ENCODE measurements around the gene ABR. TPM values are rescaled to one million over a fixed set of nuclear protein-coding genes. Genes with fewer than 3 reads are reported as not detected.
A peak's percentile ranks its signal among the peaks of the same experiment; 100 is the strongest.
"Not testable (repeated sequence)": the region's sequence is repeated elsewhere in the genome, so short reads cannot be mapped to it uniquely, and the experiment has no call there.

Gene ABR
- total RNA-seq, 2 donors from 2014 or later, result 79.1 to 80.5 TPM

- Mint-ChIP-seq H3K27ac (peak overlapping the region in 1 of 2 donors; percentile 56), H3K36me3 (no peaks in the 10 kb centered on the region), H3K9me3 (no peaks in the 10 kb centered on the region), H3K4me1 (ENCODE audit: low read depth in 2 of 2) (peaks cover 0 to 7% of the 10 kb centered on the region in 2 donors), H3K4me3 (no peak overlapping the region), H3K27me3 (no peaks in the 10 kb centered on the region)
- DNase-seq (ENCODE audit: low spot score), result no peak
- ATAC-seq, result no peak
Measured at GRCh38 chr17:1144162-1144561, 35.6 kb downstream of the ABR start.

DNA sequence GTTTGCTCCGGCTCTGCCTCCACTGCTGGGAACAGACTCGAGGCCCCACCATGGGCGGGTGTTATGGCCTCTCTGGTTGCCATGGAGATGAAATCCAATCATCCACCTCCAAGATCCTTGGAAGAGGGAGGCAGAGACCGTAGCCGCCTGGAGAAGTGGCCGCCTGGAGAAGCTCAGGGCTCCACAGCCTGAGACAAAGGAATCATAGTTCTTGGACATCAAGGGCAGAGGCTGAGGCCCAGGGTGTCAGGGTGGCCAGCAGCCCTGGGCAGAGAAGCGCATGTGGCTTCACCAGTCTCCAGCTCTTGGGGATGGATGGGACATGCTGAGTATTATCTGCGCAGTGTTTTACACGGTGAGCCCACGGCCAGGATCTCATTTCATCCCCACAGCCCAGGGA is 36.2 kb downstream of the ABR start:
- no peak for ATAC-seq

GRCh38 chr17:1142561-1142971 is 37.2 kb downstream of the ABR start:
- DNase-seq (ENCODE audit: low spot score), result peak; percentile 58
- H3K36me3 Mint-ChIP-seq, result no peaks in the 10 kb centered on the region
- H3K4me1 Mint-ChIP-seq (ENCODE audit: low read depth in 2 of 2), result peaks cover 0 to 7% of the 10 kb centered on the region in 2 donors
- no peaks in the 10 kb centered on the region for H3K27me3 Mint-ChIP-seq
- ATAC-seq, result no peak
- H3K4me3 Mint-ChIP-seq, result no peak overlapping the region
- H3K9me3 Mint-ChIP-seq, result no peaks in the 10 kb centered on the region
- H3K27ac Mint-ChIP-seq, result no peak overlapping the region

More for the DNA sequence above, 36.2 kb downstream of the ABR start:
- Mint-ChIP-seq H3K4me3 (no peak overlapping the region), H3K9me3 (no peaks in the 10 kb centered on the region), H3K4me1 (ENCODE audit: low read depth in 2 of 2) (peaks cover 0 to 7% of the 10 kb centered on the region in 2 donors), H3K27ac (no peak overlapping the region), H3K36me3 (no peaks in the 10 kb centered on the region), H3K27me3 (no peaks in the 10 kb centered on the region)
- DNase-seq (ENCODE audit: low spot score), result no peak

DNA sequence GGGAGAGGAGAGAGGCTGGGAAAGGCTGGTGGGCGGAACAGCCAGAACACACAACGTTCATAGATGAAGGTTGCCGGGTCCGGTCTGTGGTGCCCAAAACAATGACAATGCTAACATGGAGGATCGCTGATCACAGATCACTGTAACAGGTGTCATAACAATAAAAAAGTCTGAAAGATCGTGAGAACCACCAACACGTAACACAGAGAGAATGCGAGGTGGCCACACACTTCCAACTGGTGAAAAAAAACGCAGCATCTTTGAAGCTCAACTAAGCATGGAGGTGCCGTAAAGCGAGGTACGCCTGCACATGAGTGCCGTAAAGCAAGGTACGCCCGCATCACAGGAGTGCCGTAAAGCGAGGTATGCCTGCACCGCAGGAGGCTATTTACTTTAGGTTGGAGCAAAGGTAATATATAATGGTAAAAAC is 42.3 kb downstream of the ABR start:
- Mint-ChIP-seq H3K27ac (peak overlapping the region in 1 of 2 donors; percentile 34), H3K9me3 (no peaks in the 10 kb centered on the region), H3K4me3 (no peak overlapping the region), H3K4me1 (ENCODE audit: low read depth in 2 of 2) (peaks cover 0 to 5% of the 10 kb centered on the region in 2 donors), H3K27me3 (no peaks in the 10 kb centered on the region), H3K36me3 (no peaks in the 10 kb centered on the region)
- DNase-seq (ENCODE audit: low spot score) (peak; percentile 57), ATAC-seq (peak in 1 of 2 donors; percentile 59)

- Mint-ChIP-seq H3K9me3 (no peaks in the 10 kb centered on the region), H3K27me3 (no peaks in the 10 kb centered on the region), H3K27ac (peak overlapping the region in 1 of 2 donors; percentile 34), H3K4me3 (no peak overlapping the region), H3K4me1 (ENCODE audit: low read depth in 2 of 2) (peaks cover 0 to 9% of the 10 kb centered on the region in 2 donors), H3K36me3 (no peaks in the 10 kb centered on the region)
- DNase-seq (ENCODE audit: low spot score), result no peak
- ATAC-seq, result no peak
Measured at GRCh38 chr17:1136748-1137147, 43.0 kb downstream of the ABR start.

GRCh38 chr17:1134634-1135324 is 45.0 kb downstream of the ABR start:
- peaks cover 0 to 9% of the 10 kb centered on the region in 2 donors for H3K4me1 Mint-ChIP-seq (ENCODE audit: low read depth in 2 of 2)
- H3K27ac Mint-ChIP-seq, result no peak overlapping the region
- H3K9me3 Mint-ChIP-seq, result no peaks in the 10 kb centered on the region
- H3K36me3 Mint-ChIP-seq, result no peaks in the 10 kb centered on the region
- no peak overlapping the region for H3K4me3 Mint-ChIP-seq
- no peaks in the 10 kb centered on the region for H3K27me3 Mint-ChIP-seq
- ATAC-seq (no peak), DNase-seq (ENCODE audit: low spot score) (peak; percentile 46)

- peaks cover 0 to 4% of the 10 kb centered on the region in 2 donors for H3K4me1 Mint-ChIP-seq (ENCODE audit: low read depth in 2 of 2)
- ATAC-seq (no peak), DNase-seq (ENCODE audit: low spot score) (peak; percentile 42)
- no peak overlapping the region for H3K27ac Mint-ChIP-seq
- no peak overlapping the region for H3K4me3 Mint-ChIP-seq
- no peaks in the 10 kb centered on the region for H3K9me3 Mint-ChIP-seq
- no peaks in the 10 kb centered on the region for H3K27me3 Mint-ChIP-seq
- H3K36me3 Mint-ChIP-seq, result no peaks in the 10 kb centered on the region
Measured at GRCh38 chr17:1130191-1130590, 49.6 kb downstream of the ABR start.

DNA sequence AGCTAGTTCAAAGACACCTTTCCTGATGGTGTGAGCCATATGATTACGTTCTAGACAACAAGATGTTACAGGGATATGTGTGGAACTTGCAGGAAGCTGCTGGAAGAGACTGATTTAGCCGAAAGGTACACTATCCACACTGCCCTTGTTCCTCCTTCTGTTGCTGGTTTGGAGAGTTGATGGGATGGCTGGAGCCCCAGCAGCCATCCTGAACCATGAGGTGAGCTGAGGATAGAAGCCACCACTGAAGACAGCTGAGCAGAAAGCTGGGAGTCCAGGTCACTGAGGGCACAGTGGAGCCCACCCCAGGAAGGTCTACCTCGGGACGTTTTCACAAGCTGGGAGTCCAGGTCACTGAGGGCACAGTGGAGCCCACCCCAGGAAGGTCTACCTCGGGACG is 51.3 kb downstream of the ABR start:
- H3K9me3 Mint-ChIP-seq; H3K27ac Mint-ChIP-seq; H3K4me1 Mint-ChIP-seq (ENCODE audit: low read depth in 2 of 2); H3K27me3 Mint-ChIP-seq; H3K36me3 Mint-ChIP-seq; ATAC-seq; H3K4me3 Mint-ChIP-seq: not testable (repeated sequence)
- peak; percentile 2 for DNase-seq (ENCODE audit: low spot score)

DNA sequence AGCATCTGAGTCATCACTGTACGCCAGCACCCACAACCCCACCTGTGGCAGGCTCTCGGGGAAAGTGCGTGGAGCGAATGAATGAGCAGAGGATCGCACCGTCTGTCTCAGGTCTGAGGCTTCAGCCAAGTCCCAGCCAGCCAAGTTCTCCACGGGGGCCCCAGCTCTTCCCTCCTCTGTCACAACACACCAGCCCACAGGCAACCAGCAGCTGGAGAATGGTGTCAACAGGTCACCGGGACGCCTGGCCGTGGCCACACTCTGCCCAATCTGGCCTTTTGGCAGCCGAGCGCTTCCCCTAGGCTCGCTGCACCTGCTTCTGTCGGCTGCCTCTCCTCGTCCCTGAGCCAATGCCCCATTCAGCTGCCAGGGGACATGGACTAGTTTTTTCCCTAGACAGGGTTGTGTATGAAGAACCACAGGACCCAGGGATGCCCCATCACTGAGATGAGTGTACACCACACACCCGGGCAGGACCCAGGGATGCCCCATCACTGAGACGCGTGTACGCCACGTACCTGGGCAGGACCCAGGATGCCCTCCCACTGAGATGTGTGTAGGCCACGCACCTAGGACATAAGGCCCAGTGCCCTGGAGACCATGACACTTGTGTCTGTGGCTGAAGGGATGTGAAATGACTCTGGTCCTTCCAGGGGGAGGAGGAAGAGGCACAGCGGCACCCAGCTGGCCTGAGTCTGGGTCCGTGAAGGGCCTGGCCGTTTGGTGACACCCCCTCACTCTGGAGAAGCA is 52.8 kb downstream of the ABR start:
- Mint-ChIP-seq H3K9me3 (no peaks in the 10 kb centered on the region), H3K4me3 (no peak overlapping the region), H3K36me3 (no peaks in the 10 kb centered on the region), H3K27ac (no peak overlapping the region), H3K4me1 (ENCODE audit: low read depth in 2 of 2) (peaks cover 8 to 14% of the 10 kb centered on the region in 2 donors), H3K27me3 (no peaks in the 10 kb centered on the region)
- ATAC-seq (peak in 1 of 2 donors; percentile 14), DNase-seq (ENCODE audit: low spot score) (peak; percentile 47)

GRCh38 chr17:1126250-1126797 is 53.5 kb downstream of the ABR start:
- H3K36me3 Mint-ChIP-seq, result no peaks in the 10 kb centered on the region
- ATAC-seq, result no peak
- peak; percentile 40 for DNase-seq (ENCODE audit: low spot score)
- H3K4me3 Mint-ChIP-seq, result no peak overlapping the region
- H3K4me1 Mint-ChIP-seq (ENCODE audit: low read depth in 2 of 2), result peaks cover 8 to 13% of the 10 kb centered on the region in 2 donors
- no peaks in the 10 kb centered on the region for H3K27me3 Mint-ChIP-seq
- H3K27ac Mint-ChIP-seq, result no peak overlapping the region
- no peaks in the 10 kb centered on the region for H3K9me3 Mint-ChIP-seq

- ATAC-seq, result no peak
- Mint-ChIP-seq H3K4me3 (no peak overlapping the region), H3K36me3 (no peaks in the 10 kb centered on the region), H3K27ac (no peak overlapping the region), H3K27me3 (no peaks in the 10 kb centered on the region), H3K4me1 (ENCODE audit: low read depth in 2 of 2) (peaks cover 12 to 17% of the 10 kb centered on the region in 2 donors), H3K9me3 (no peaks in the 10 kb centered on the region)
- peak; percentile 22 for DNase-seq (ENCODE audit: low spot score)
Measured at GRCh38 chr17:1125788-1126145, 54.0 kb downstream of the ABR start.

- Mint-ChIP-seq H3K27ac (no peak overlapping the region), H3K4me1 (ENCODE audit: low read depth in 2 of 2) (peaks cover 16 to 23% of the 10 kb centered on the region in 2 donors), H3K27me3 (no peaks in the 10 kb centered on the region), H3K4me3 (no peak overlapping the region), H3K9me3 (no peaks in the 10 kb centered on the region), H3K36me3 (no peaks in the 10 kb centered on the region)
- DNase-seq (ENCODE audit: low spot score) (no peak), ATAC-seq (no peak)
Measured at GRCh38 chr17:1124896-1125787, 54.6 kb downstream of the ABR start.

DNA sequence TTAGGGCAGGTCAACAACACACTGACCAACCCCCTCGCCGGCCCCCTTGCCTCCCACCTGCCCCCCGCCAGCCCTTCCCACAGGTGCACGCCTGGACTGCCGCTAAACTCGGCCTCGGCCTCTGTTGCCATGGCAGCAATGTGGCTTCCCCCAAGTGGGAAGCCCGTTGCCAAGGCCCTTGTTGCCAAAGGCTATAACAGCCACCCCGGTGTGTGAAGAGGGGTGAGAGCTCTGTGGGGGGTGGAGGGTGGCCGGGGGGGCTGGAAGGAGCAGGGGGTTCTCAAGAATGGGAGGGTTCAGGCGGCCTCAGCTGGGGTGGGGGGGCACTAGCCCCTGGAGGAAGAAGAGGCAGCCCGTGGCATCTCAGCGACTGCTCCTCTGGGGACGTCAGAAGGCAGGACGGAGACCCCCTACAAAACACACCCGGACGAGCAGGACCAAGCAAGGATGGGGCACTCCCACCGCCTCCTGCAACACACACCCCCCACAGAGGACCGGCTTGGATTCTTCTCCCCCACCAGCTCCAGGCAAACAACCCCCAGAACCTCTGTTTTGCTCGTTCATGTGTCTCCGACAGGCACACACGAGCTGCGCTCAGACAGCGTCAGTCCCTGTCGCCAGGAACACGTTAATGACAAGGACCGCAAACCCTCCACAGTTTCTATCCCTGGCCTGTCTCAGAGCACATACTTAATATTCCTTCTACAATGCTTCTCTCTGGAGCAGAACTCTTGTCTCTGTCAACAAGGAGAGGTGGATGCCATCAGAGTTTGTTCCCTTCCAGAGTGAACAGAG is 55.7 kb downstream of the ABR start:
- H3K27ac Mint-ChIP-seq, result no peak overlapping the region
- H3K36me3 Mint-ChIP-seq, result no peaks in the 10 kb centered on the region
- H3K4me3 Mint-ChIP-seq, result no peak overlapping the region
- DNase-seq (ENCODE audit: low spot score) (peak; percentile 12), ATAC-seq (no peak)
- peaks cover 19 to 30% of the 10 kb centered on the region in 2 donors for H3K4me1 Mint-ChIP-seq (ENCODE audit: low read depth in 2 of 2)
- no peaks in the 10 kb centered on the region for H3K27me3 Mint-ChIP-seq
- H3K9me3 Mint-ChIP-seq, result no peaks in the 10 kb centered on the region
